GM12878 (cell line): ENCODE results near the gene C5AR2. TPM values are rescaled to one million over a fixed set of nuclear protein-coding genes. Genes with fewer than 3 reads are reported as not detected.

Source experiments
- ATAC-seq: fragments of 200-7000 bp; cut with Tn5 transposase; 3 replicates; pipeline ENCODE4 v1.9.1; 2020; ENCODE audit warnings: mild to moderate bottlenecking, moderate library complexity
- BruUV-seq: library from RNA; stranded (reverse); fragments of 400-500 nt; replicated peaks from 2 replicates; lab custom pipeline; 2021; lab: Mats Ljungman, UMichigan
- CTCF ChIA-PET: fragments of 300-600 bp; sonication (Branson Sonifier 250); formaldehyde crosslinking; extraction: SDS; loops from one replicate; lab custom pipeline; 2021; ENCODE audit warnings: inconsistent platforms; lab: Yijun Ruan, JAX
- POLR2A ChIA-PET: fragments of 350-600 bp; formaldehyde crosslinking; extraction: SDS; loops from one replicate; lab custom pipeline; 2021; ENCODE audit warnings: inconsistent platforms; lab: Charles Lee
- RAD21 ChIA-PET: fragments of 300-600 bp; sonication (Branson Sonifier 250); formaldehyde crosslinking; loops from one replicate; lab custom pipeline; 2023; ENCODE audit warnings: antibody characterized with exemption; ENCODE audit not compliant: unreplicated experiment; lab: Charles Lee
- SMC1A ChIA-PET: fragments of 300-600 bp; sonication (Branson Sonifier 250); formaldehyde crosslinking; loops from one replicate; lab custom pipeline; 2023; ENCODE audit not compliant: unreplicated experiment, uncharacterized antibody; lab: Charles Lee
- DNase-seq: peaks from one replicate; pipeline ENCODE4 v3.0.0-alpha.2; 2011; ENCODE audit warnings: low read depth, low spot score
- FAIRE-seq: peaks from 3 replicates; lab custom pipeline; 2011; peaks lifted over from hg19 to GRCh38; lab: Jason Lieb, UNC
- H2AFZ ChIP-seq: 2 replicates; pipeline ENCODE4 v1.6.0; 2011; ENCODE audit warnings: low read depth, low read length, control low read depth; ENCODE audit not compliant: control insufficient read depth
- H3K27ac ChIP-seq: 2 replicates; pipeline ENCODE4 v1.5.1; 2011; ENCODE audit warnings: control low read depth; ENCODE audit not compliant: control insufficient read depth, insufficient read depth
- H3K27me3 ChIP-seq, 2 experiments: replicated peaks in 1 of 2; 2 replicates each; pipeline versions ENCODE4 v1.6.0 to v1.6.1; 2011; ENCODE audit warnings: low read length in 1 of 2; ENCODE audit not compliant: control insufficient read depth in 2 of 2, insufficient read depth in 2 of 2
- H3K36me3 ChIP-seq, 2 experiments: 2 replicates each; pipeline ENCODE4 v1.5.1; 2011; ENCODE audit warnings: low read length in 1 of 2; ENCODE audit not compliant: control insufficient read depth in 2 of 2, insufficient read depth in 2 of 2
- H3K4me1 ChIP-seq: 2 replicates; pipeline ENCODE4 v1.6.1; 2011; ENCODE audit warnings: mild to moderate bottlenecking, low read length, moderate library complexity, mixed read lengths; ENCODE audit not compliant: control insufficient read depth, insufficient read depth
- H3K4me2 ChIP-seq: 2 replicates; pipeline ENCODE4 v1.6.0; 2011; ENCODE audit warnings: control low read depth; ENCODE audit not compliant: control insufficient read depth, insufficient read depth
- H3K4me3 ChIP-seq: fragments of 200-600 bp; sonication (generic); 2 replicates; pipeline ENCODE4 v1.5.1; 2016
- H3K79me2 ChIP-seq: 2 replicates; pipeline ENCODE4 v1.6.0; 2011; ENCODE audit warnings: low read length; ENCODE audit not compliant: control insufficient read depth, insufficient read depth
- H3K9ac ChIP-seq: 2 replicates; pipeline ENCODE4 v1.8.0; 2011; ENCODE audit warnings: low read length, control low read depth, mixed read lengths; ENCODE audit not compliant: control insufficient read depth, insufficient read depth
- H3K9me3 ChIP-seq: replicated peaks from 3 replicates; pipeline ENCODE4 v1.5.1; 2011; ENCODE audit warnings: mild to moderate bottlenecking, low read length; ENCODE audit not compliant: control insufficient read depth, insufficient read depth
- H4K20me1 ChIP-seq: 2 replicates; pipeline ENCODE4 v1.6.0; 2011; ENCODE audit not compliant: control insufficient read depth, insufficient read depth
- EGR1 ChIP-seq, 2 experiments: IDR thresholded peaks; 1 replicate in 1 of 2; 2 replicates in 1 of 2; pipeline ENCODE4 v1.6.1; 2011 to 2012; ENCODE audit warnings: low read depth in 2 of 2, low read length in 2 of 2, borderline replicate concordance in 1 of 2, mild to moderate bottlenecking in 1 of 2, moderate library complexity in 1 of 2
- MEF2B ChIP-seq: fragments of 450-650 bp; IDR thresholded peaks from 2 replicates; pipeline ENCODE4 v1.6.1; 2018; ENCODE audit warnings: mild to moderate bottlenecking, moderate library complexity; ENCODE audit not compliant: partially characterized antibody, poor library complexity, severe bottlenecking
- PRDM15 ChIP-seq: fragments of 450-650 bp; formaldehyde crosslinking; IDR thresholded peaks from 2 replicates; pipeline ENCODE4 v1.4.0; 2020; ENCODE audit warnings: mild to moderate bottlenecking, moderate library complexity
- SIN3A ChIP-seq: IDR thresholded peaks from 2 replicates; pipeline ENCODE4 v1.6.1; 2012; ENCODE audit warnings: low read depth, low read length, improper control_type of control experiment
- STAT3 ChIP-seq: IDR thresholded peaks from 2 replicates; pipeline ENCODE4 v1.6.1; 2011; ENCODE audit warnings: low read depth, low read length, improper control_type of control experiment
- YBX1 ChIP-seq: fragments of 450-650 bp; IDR thresholded peaks from 2 replicates; pipeline ENCODE4 v1.6.1; 2016; ENCODE audit warnings: antibody characterized with exemption
- WGBS: methylation state at CpG from one replicate; pipeline ENCODE4 v1.1.6; 2016; ENCODE audit warnings: low lambda C conversion rate; ENCODE audit not compliant: insufficient replicate concordance, insufficient coverage; ENCODE audit errors: missing lambda C conversion rate; 5-methylcytosine and 5-hydroxymethylcytosine counted together
- in situ Hi-C: fragments of 300-500 bp; cut with MboI; formaldehyde crosslinking; loops from 9 replicates; pipeline ENCODE4 v1.14.3; 2018; ENCODE audit warnings: mixed read lengths
- intact Hi-C: fragments of 100-400 bp; cut with micrococcal nuclease; formaldehyde crosslinking; loops from one replicate; pipeline ENCODE4 v1.14.2; 2022; ENCODE audit not compliant: unreplicated experiment
- polyA plus RNA-seq, 11 experiments: library from polyadenylated mRNA; depleted of rRNA in 4 of 11; unstranded in 6 of 11; stranded (reverse) in 5 of 11; fragments of >200 nt; fragmentation: Nextera tagmentation in 4 of 11; fragmentation: Illumina TruSeq in 1 of 11; extraction: Ambion mirVana in 4 of 11; extraction: Trizol in 1 of 11; gene quantifications; 1 replicate in 1 of 11; 2 replicates in 10 of 11; pipeline versions ENCODE4 v1.2.1 to v1.2.3, GENCODE V29; 2011 to 2016; ENCODE audit warnings: inconsistent platforms in 2 of 11, missing spikeins in 2 of 11, low read depth in 1 of 11
- total RNA-seq, 4 experiments: library from RNA; depleted of rRNA in 3 of 4; stranded (reverse); fragments of >200 nt in 3 of 4; fragmentation: Illumina TruSeq in 1 of 4; extraction: Trizol in 1 of 4; gene quantifications; 2 replicates each; pipeline versions ENCODE4 v1.2.1 to v1.2.3, GENCODE V29; 2013 to 2021

C5AR2 gene
- total and polyA plus RNA-seq, 10 of the 15 experiments (the other 5 are each of a cell fraction or from before 2014, with no cell fraction given): 0.01 TPM; not detected in 9

DNA sequence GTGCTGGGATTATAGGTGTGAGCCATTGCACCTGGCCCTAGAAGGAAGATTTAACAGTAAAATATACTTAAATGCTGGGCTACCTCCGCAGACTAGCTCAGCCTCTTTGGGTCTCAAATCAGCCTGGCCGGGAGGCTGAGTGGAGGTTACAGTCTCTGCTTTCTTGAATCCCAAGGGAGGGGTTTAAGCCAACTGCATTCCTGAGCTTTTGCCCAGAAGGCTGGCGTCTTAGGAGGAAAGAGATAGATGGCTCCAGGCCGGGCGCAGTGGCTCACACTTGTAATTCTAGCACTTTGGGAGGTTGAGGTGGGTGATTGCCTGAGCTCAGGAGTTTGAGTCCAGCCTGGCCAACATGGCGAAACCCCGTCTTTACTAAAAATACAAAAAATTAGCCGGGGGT lies 22.9 kb upstream of the C5AR2 start:
- Histone ChIP-seq H2AFZ (no peak overlapping the region), H3K27ac (no peak overlapping the region), H3K9ac (no peak overlapping the region), H3K36me3 (no peaks in the 10 kb centered on the region; a peak in 1 of 4 replicates), H3K9me3 (no peaks in the 10 kb centered on the region; the same call in 2 of the 3 replicates), H3K4me1 (peaks cover 2% of the 10 kb centered on the region), H3K79me2 (no peaks in the 10 kb centered on the region), H3K4me2 (no peak overlapping the region), H3K4me3 (no peak overlapping the region), H4K20me1 (no peaks in the 10 kb centered on the region), H3K27me3 (no peaks in the 10 kb centered on the region)
- FAIRE-seq: no peak
- CTCF ChIA-PET: interaction anchor here (0.7 to 2.1 kb wide), 5 partner anchors 13 to 83 kb away, joined by 3 to 16 read pairs (median 8); partner anchors contain the start of gene DHX34
- RAD21 ChIA-PET: interaction anchor here (0.9 to 1.0 kb wide), 2 partner anchors 40 to 82 kb away, joined by 3 to 7 read pairs; partner anchors contain the start of gene DHX34
- DNase-seq: no peak
- SMC1A ChIA-PET: interaction anchor here (1.3 to 1.6 kb wide), 3 partner anchors 12 to 119 kb away, joined by 3 to 5 read pairs (median 4); no protein-coding TSS in a partner anchor
- intact Hi-C loops (no loop called here), in situ Hi-C loops (no loop called here)
- WGBS: 33% methylated on average over 8 of the region's 8 CpGs
- POLR2A ChIA-PET: interaction anchor here (0.7 kb wide), 1 partner anchor 683 kb away, joined by 5 read pairs; no protein-coding TSS in a partner anchor
- no peak for ATAC-seq
- no peak for TF ChIP-seq EGR1 (IDR thresholded peaks at IDR 0.05; ENCODE audit: borderline replicate concordance in 1 of 2, low read depth in 2 of 2, low read length in 2 of 2)
- TF ChIP-seq YBX1: no peak
- no peak for TF ChIP-seq MEF2B
- TF ChIP-seq PRDM15: no peak
- no peak for TF ChIP-seq STAT3
- no peak for TF ChIP-seq SIN3A
- TF ChIP-seq, all 136 proteins: peak for 0
- no TSS peak for BruUV-seq
